Hepatocyte (in vitro differentiated cells): ENCODE measurements around the gene RHOT2. TPM values are rescaled to one million over a fixed set of nuclear protein-coding genes. Genes with fewer than 3 reads are reported as not detected.

Experiments used
- DNase-seq: peaks from one replicate; pipeline ENCODE4 v3.0.0-alpha.2; 2016; ENCODE audit warnings: low spot score
- H2AFZ ChIP-seq: fragments of 200-600 bp; sonication (generic); 2 replicates; pipeline ENCODE4 v1.6.0; 2016; ENCODE audit warnings: antibody characterized with exemption, mild to moderate bottlenecking
- H3K27ac ChIP-seq: fragments of 200-600 bp; sonication (generic); 2 replicates; pipeline ENCODE4 v1.5.1; 2016; ENCODE audit warnings: mild to moderate bottlenecking
- H3K27me3 ChIP-seq: fragments of 200-600 bp; sonication (generic); 2 replicates; pipeline ENCODE4 v1.6.1; 2016
- H3K36me3 ChIP-seq: fragments of 200-600 bp; sonication (generic); replicated peaks from 2 replicates; pipeline ENCODE4 v1.5.1; 2016; ENCODE audit warnings: low read depth; ENCODE audit not compliant: insufficient read depth
- H3K4me1 ChIP-seq: fragments of 200-600 bp; sonication (generic); 2 replicates; pipeline ENCODE4 v1.5.1; 2016; ENCODE audit warnings: mild to moderate bottlenecking, moderate library complexity; ENCODE audit not compliant: insufficient read depth
- H3K4me2 ChIP-seq: fragments of 200-600 bp; sonication (generic); 2 replicates; pipeline ENCODE4 v1.6.0; 2016
- H3K4me3 ChIP-seq: fragments of 200-600 bp; sonication (generic); 2 replicates; pipeline ENCODE4 v1.5.1; 2016; ENCODE audit warnings: mild to moderate bottlenecking
- H3K79me2 ChIP-seq: fragments of 200-600 bp; sonication (generic); 2 replicates; pipeline ENCODE4 v1.6.0; 2017; ENCODE audit warnings: mild to moderate bottlenecking
- H3K9me2 ChIP-seq: fragments of 200-600 bp; sonication (generic); replicated peaks from 2 replicates; pipeline ENCODE4 v1.6.0; 2017; ENCODE audit warnings: mild to moderate bottlenecking; ENCODE audit not compliant: insufficient read depth
- H3K9me3 ChIP-seq: fragments of 200-600 bp; sonication (generic); 2 replicates; pipeline ENCODE4 v1.5.1; 2016; ENCODE audit warnings: low read depth, mild to moderate bottlenecking
- H4K20me1 ChIP-seq: fragments of 200-600 bp; sonication (generic); 2 replicates; pipeline ENCODE4 v1.6.0; 2016; ENCODE audit warnings: mild to moderate bottlenecking; ENCODE audit not compliant: insufficient read depth, poor library complexity, severe bottlenecking
- EZH2 ChIP-seq: fragments of 200-600 bp; sonication (generic); IDR thresholded peaks from 2 replicates; pipeline ENCODE4 v1.6.1; 2016; ENCODE audit warnings: antibody characterized with exemption, mild to moderate bottlenecking, borderline replicate concordance
- EZH2phosphoT487 ChIP-seq: fragments of 200-600 bp; sonication (generic); IDR thresholded peaks from one replicate; pipeline ENCODE4 v1.6.1; 2018; ENCODE audit warnings: antibody characterized with exemption, mild to moderate bottlenecking, low read depth, moderate library complexity; ENCODE audit not compliant: unreplicated experiment, severe bottlenecking
- WGBS: methylation state at CpG from one replicate; pipeline ENCODE4 v1.1.6; 2016; ENCODE audit warnings: low lambda C conversion rate; ENCODE audit errors: missing lambda C conversion rate; 5-methylcytosine and 5-hydroxymethylcytosine counted together
- polyA plus RNA-seq: library from polyadenylated mRNA; unstranded; fragments of >200 nt; fragmentation: Nextera tagmentation; extraction: Ambion mirVana; gene quantifications from 2 replicates; pipeline ENCODE4 v1.2.1, GENCODE V29; 2016
- total RNA-seq: library from RNA; depleted of rRNA; stranded (reverse); fragments of >200 nt; gene quantifications from 2 replicates; pipeline ENCODE4 v1.2.3, GENCODE V29; 2014
- TF ChIP-seq, protein P1 (sequence below): fragments of 200-600 bp; sonication (generic); IDR thresholded peaks from 2 replicates; pipeline ENCODE4 v1.5.1; 2016; ENCODE audit warnings: antibody characterized with exemption, mild to moderate bottlenecking; ENCODE audit not compliant: poor library complexity

Gene RHOT2
- total and polyA plus RNA-seq, 2 experiments from 2014 or later, result 63.2 to 158 TPM

DNA sequence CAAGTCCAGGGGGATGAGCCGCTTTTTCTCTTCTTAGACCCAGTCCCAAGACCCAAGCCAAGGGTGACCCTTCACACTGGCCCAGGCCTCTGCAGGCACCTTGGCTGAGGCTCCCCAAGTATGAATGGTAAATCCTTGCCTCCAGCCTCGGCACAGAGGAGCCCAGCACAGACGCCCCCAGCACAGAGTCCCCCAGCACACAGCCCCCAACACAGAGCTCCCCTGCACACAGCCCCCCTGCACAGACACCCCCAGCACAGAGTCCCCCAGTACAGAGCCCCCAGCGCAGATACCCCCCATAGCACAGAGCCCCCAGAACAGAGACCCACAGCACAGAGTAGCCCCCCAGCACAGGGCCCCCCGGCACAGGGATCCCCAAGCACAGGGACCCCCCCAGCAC lies 27.3 kb upstream of the RHOT2 start:
- peaks cover 38% of the 10 kb centered on the region for H3K4me1 ChIP-seq
- no peak overlapping the region for H2AFZ ChIP-seq

DNA sequence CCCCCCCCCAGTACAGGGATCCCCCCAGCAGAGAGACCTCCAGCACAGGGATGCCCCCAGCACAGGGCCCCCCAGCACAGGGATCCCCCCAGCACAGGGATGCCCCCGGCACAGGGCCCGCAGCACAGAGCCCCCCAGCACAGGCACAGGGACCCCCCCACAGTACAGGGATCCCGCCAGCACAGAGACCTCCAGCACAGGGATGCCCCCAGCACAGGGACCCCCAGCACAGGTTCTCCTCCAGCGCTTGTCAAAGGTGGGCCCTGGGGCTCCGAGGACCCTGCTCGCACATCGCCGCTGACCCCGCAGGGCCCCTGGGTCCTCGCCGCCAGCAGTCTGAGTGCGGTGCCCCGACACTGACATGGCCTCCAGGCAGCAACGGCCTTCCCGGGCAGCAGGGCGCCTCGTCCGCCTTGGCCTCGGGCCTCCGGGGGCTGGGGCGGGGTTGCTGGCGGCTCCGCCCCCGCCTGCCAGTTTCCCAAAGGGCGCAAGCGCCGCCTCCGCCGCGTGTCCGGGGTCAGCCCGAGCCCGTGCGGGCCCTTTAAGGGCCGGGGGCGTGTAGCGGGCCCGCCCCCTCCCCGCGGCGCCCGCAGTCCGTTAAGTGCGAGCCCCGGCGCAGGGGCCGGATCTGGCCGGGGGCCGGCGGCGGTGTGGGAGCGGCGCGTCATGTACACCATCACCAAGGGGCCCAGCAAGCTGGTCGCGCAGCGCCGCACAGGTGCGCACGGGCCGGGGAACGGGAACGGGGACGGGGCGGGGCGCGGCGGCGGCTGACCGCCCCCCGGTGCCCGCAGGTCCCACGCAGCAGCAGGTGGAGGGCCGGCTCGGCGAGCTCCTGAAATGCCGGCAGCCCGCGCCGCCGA lies 26.4 kb upstream of the RHOT2 start, which contains the start of gene MCRIP2:
TSS of gene MCRIP2 (plus strand) at position 503 of the 863 bp plus-strand sequence. CDS start at position 667, 164 bp downstream.
- H3K27ac ChIP-seq, result peak within 1 kb of the TSS; percentile 94
- 1% methylated on average over 37 of the region's 81 CpGs for WGBS
- H3K27me3 ChIP-seq, result no peaks in the 10 kb centered on the region
- H3K4me3 ChIP-seq, result peak within 1 kb of the TSS; percentile 54
- H3K4me2 ChIP-seq, result peak within 1 kb of the TSS; percentile 97
- H4K20me1 ChIP-seq, result no peaks in the 10 kb centered on the region
- DNase-seq, result peak; percentile 95
- no peaks in the 10 kb centered on the region for H3K36me3 ChIP-seq
- no peaks in the 10 kb centered on the region for H3K9me3 ChIP-seq
- no peaks in the 10 kb centered on the region for H3K9me2 ChIP-seq
- peaks cover 47% of the 10 kb centered on the region for H3K4me1 ChIP-seq
- TF ChIP-seq EZH2phosphoT487 (no peak), EZH2 (no peak)
- TF ChIP-seq, protein P1, sequence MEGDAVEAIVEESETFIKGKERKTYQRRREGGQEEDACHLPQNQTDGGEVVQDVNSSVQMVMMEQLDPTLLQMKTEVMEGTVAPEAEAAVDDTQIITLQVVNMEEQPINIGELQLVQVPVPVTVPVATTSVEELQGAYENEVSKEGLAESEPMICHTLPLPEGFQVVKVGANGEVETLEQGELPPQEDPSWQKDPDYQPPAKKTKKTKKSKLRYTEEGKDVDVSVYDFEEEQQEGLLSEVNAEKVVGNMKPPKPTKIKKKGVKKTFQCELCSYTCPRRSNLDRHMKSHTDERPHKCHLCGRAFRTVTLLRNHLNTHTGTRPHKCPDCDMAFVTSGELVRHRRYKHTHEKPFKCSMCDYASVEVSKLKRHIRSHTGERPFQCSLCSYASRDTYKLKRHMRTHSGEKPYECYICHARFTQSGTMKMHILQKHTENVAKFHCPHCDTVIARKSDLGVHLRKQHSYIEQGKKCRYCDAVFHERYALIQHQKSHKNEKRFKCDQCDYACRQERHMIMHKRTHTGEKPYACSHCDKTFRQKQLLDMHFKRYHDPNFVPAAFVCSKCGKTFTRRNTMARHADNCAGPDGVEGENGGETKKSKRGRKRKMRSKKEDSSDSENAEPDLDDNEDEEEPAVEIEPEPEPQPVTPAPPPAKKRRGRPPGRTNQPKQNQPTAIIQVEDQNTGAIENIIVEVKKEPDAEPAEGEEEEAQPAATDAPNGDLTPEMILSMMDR, result no peak
- peaks cover 40% of the 10 kb centered on the region for H3K79me2 ChIP-seq
- peak within 1 kb of the TSS; percentile 81 for H2AFZ ChIP-seq

More for the DNA sequence above, 27.3 kb upstream of the RHOT2 start:
- no peak for DNase-seq
- no peak overlapping the region for H3K4me3 ChIP-seq
- no peaks in the 10 kb centered on the region for H3K9me3 ChIP-seq
- WGBS, result 91% methylated on average over 4 of the region's 5 CpGs
- no peaks in the 10 kb centered on the region for H3K27me3 ChIP-seq
- H3K4me2 ChIP-seq, result peak overlapping the region; percentile 97
- no peak for TF ChIP-seq EZH2
- no peak for TF ChIP-seq EZH2phosphoT487
- TF ChIP-seq, protein P1, result no peak
- H4K20me1 ChIP-seq, result no peaks in the 10 kb centered on the region
- H3K79me2 ChIP-seq, result peaks cover 35% of the 10 kb centered on the region
- no peaks in the 10 kb centered on the region for H3K36me3 ChIP-seq
- no peaks in the 10 kb centered on the region for H3K9me2 ChIP-seq
- no peak overlapping the region for H3K27ac ChIP-seq

DNA sequence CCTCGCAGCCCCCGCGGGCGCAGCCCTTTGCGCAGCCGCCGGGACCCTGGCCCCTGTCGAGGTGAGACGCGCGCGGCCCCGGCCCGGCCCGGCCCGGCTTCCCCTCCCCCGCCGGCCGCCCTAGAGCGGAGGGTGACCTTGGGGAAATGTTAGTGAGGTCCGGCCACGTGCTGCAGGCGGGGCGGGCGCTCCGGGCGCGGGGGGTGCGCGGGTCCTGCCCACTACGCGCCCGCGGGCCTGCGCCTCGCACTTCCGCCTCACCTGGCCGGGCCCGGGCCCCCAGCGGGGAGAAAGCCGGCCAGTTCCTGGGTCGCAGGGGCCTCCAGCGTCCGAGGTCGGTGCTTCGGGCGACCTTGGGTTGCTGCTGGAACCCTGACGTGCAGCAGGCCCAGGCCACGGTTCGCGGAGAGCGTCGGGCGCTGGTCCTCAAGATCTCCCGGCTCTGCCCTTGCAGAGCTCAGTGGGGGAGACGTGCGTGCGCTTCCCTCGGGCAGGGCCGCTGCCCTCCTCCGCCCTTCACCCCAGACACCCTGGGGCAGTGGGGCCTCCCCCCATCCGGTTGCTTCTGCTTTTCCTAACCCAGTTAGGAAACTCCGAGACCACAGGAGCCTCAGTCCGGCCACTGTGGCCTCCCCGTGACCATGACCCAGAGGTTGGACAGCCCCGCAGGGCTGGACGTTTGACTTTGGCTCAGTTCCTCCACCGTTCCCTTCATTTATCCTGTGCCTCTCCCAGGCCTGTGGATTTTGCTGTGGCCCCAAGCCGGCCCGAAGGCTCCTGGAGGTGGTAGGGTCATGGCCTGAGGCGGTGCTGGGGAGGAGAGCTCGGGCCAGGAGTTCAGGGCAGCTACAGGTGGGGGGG lies 25.5 kb upstream of the RHOT2 start:
- DNase-seq, result peak; percentile 82
- no peaks in the 10 kb centered on the region for H4K20me1 ChIP-seq
- peak overlapping the region; percentile 54 for H3K4me3 ChIP-seq
- H3K9me2 ChIP-seq, result no peaks in the 10 kb centered on the region
- no peaks in the 10 kb centered on the region for H3K36me3 ChIP-seq
- peaks cover 46% of the 10 kb centered on the region for H3K79me2 ChIP-seq
- peak overlapping the region; percentile 81 for H2AFZ ChIP-seq
- peak overlapping the region; percentile 94 for H3K27ac ChIP-seq
- 11% methylated on average over 49 of the region's 72 CpGs for WGBS
- peaks cover 47% of the 10 kb centered on the region for H3K4me1 ChIP-seq
- no peaks in the 10 kb centered on the region for H3K27me3 ChIP-seq
- peak overlapping the region; percentile 97 for H3K4me2 ChIP-seq
- no peaks in the 10 kb centered on the region for H3K9me3 ChIP-seq
- TF ChIP-seq EZH2, result no peak
- TF ChIP-seq EZH2phosphoT487, result no peak
- TF ChIP-seq, protein P1, result no peak
